T-helper 2 cell treated with Interferon-gamma antibody and Interleukin-4, amounts not matched to agents 100 ng/mL and 5 ng/mL, for 36 hours (primary cell): ENCODE measurements around the gene CMTR1. TPM values are rescaled to one million over a fixed set of nuclear protein-coding genes. Genes with fewer than 3 reads are reported as not detected.

Experiments
- intact Hi-C: fragments of 100-400 bp; cut with micrococcal nuclease; formaldehyde crosslinking; loops from one replicate; pipeline ENCODE4 v1.15.1; 2023
- total RNA-seq: library from RNA; stranded (reverse); gene quantifications from 2 replicates; pipeline ENCODE4 v1.2.3, GENCODE V29; 2022

Gene CMTR1
- total RNA-seq, 1 donor from 2014 or later: 69.4 TPM

- intact Hi-C loops: no loop called here
Measured at GRCh38 chr6:37491171-37491829, 58.3 kb downstream of the CMTR1 start.

- intact Hi-C loops: no loop called here
Measured at GRCh38 chr6:37491830-37492208, 58.8 kb downstream of the CMTR1 start.

- intact Hi-C loops: no loop called here
Measured at GRCh38 chr6:37492236-37492972, 59.4 kb downstream of the CMTR1 start.

- intact Hi-C loops: no loop called here
Measured at GRCh38 chr6:37492991-37493660, 60.1 kb downstream of the CMTR1 start.

DNA sequence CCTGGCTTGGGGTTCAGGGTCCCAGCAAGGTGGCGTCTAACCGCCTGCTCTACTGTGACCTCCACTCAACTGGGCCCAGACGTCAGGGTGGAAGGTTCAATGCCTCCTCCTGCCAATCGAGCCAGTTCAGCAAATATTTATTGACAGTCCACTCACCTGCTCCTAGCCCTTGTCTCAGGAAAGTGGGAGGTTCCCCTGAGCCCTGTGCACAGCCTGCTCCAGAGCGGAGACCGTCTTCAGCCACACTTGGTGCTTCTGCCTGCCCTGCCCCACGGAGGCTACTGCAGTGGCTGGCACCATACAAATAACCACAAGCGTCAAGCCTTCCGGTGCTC, 60.6 kb downstream of the CMTR1 start:
- intact Hi-C loops: no loop called here

DNA sequence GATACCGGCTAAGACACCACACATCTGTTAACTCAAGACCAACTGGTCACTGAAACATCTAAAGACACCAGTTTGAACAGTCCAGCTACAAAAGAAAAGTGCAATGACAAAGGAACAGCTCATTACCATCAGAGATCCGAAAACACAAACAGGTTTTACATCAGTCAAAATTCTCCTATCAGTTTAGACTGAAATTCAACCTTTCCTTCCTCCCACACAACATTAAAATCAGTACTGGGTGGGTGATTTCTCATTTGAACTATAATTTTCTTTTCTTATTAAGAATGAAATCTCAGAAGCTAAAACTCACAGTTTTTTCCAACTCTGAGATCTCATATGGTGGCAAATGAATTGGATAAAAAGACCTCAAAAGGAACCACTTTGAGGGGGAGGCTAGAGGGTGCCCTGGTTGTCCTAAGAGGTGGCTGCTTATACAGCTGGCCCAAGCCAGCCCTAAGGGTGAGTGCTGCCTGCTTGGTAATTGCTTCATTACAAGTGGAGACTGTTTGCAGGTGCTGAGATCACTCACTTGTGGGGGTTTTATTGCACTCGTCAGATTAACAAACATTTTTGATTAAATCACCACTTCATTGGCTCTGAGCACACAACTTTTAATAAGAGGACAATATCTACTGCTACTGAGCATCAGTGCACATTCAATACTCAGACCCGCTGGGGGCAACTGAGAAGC, 62.4 kb downstream of the CMTR1 start:
- intact Hi-C loops: loop anchor here (5.0 kb wide), 1 partner anchor 202 kb away; the partner anchor contains the start of gene MDGA1

GRCh38 chr6:37496951-37497885, 64.2 kb downstream of the CMTR1 start:
- intact Hi-C loops: loop anchor here (5.0 kb wide), 1 partner anchor 200 kb away; the partner anchor contains the start of gene MDGA1

DNA sequence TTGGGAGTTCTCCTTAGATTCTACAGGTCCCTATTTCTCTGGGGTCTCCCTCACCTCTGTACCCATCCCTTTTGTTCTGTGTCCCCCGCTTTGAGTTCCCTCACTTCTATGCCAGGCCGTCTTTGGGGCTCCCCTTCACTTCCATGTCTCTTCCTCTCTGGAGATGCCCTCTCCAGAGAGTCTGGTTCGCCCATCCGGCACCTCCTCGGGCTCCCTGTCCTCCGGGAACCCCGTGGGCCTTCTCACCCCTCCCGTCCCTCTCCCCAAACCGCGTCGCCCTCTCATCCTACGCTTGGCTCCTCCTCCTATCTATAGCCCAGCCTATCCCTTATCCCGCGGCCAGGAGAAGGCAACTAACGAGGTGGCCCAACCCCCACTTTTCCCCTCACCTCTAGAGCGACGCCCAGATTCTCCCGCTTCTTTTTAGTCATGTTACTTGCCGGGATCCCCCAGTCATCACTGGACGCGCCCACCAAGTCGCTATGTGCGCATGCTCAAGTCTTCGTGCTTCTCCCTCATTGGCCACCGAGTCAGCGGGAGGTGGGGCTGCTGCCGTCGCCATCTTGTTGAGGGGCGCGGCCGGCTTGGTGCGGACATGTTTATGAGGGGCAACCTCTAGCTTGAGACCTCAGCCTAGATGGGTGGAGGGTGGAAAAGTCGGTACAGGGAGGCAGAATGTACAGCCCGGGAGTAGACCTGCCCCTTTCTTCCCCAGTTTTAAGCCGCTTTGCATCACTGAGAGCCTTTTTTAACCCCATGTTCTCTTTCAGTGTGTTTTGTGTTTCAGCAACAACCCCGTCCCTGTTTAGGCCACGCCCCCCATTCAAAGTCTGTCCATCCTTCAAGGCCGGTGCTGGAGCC, 66.6 kb downstream of the CMTR1 start, which contains the start of gene CCDC167:
Gene CCDC167 (minus strand): TSS at position 461 of the 861 bp plus-strand sequence. CDS start 30 bp downstream, at position 431.
- intact Hi-C loops: loop anchor here (1.0 to 5.0 kb wide), 3 partner anchors 18 to 198 kb away; partner anchors contain the start of genes CMTR1 and MDGA1

DNA sequence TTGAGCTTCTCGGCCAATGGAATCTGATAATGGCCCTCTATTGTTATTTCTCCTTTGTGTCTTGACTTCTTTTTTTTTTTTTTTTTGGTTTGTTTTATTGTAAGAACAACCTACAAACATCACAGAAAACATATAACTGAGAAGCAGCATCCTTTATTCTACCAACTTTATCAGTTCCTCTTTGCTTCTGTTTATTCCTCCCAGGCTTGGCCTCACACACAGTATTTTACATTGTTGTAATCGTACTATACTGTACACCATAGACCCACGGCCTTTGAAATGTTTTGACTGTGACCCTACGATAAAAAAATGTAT, 67.2 kb downstream of the CMTR1 start:
- intact Hi-C loops: loop anchor here (1.0 kb wide), 1 partner anchor 67 kb away; the partner anchor contains the start of gene CMTR1

DNA sequence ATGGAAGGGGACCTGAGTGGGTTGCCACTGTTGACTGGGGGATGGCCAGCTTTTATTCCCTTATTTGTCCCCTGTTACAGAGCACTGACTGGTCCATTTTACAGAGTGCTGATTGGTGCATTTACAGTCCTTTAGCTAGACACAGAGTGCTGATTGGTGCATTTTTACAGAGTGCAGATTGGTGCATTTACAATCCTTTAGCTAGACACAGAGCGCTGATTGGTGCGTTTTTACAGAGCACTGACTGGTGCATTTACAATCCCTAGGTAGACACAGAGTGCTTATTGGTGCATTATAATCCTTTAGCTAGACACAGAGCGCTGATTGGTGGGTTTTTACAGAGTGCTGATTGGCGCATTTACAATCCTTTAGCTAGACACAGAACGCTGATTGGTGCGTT, 67.9 kb downstream of the CMTR1 start:
- intact Hi-C loops: loop anchor here (1.0 kb wide), 1 partner anchor 68 kb away; the partner anchor contains the start of gene CMTR1

DNA sequence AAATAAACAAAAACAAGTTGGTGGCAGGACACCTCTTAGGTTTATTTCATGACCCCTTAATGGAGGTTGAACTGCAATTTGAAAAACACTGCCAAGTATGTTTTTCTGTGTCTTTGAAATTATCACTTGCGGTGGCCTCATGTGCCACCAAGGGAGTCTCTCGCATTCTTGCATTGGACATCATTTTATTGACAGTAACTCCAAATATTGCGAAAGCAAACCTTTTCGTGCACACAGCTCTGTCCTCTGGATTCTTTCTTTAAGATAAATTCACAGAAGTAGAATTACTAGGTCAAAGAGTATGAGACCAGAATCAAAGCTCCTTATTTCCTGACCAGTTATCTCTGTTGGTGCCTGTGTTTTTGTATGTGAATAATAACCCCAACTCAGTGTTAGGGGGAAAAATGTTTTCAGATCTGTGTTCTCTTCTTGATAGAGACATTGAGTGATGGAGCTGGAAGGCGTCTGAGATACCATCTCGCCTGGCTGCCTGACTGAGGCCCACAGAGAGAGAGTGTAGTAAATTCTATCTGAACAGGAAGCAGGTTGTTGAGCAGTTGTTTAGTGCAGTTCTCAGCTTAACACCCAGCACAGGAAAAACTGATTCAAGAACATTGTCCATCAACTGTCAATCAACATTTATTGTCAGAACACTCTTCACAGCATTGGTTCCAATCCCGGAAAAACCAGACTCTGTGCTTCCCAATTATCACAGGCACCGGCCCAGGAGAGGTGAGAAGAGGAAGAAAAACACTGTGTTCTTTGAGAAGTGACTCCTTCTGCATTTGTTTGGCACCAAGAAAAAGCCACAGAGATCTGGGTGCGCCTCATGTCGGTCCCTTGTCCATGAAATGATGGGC, 68.8 kb downstream of the CMTR1 start:
- intact Hi-C loops: loop anchor here (1.0 kb wide), 2 partner anchors 14 to 18 kb away; no protein-coding TSS in a partner anchor

DNA sequence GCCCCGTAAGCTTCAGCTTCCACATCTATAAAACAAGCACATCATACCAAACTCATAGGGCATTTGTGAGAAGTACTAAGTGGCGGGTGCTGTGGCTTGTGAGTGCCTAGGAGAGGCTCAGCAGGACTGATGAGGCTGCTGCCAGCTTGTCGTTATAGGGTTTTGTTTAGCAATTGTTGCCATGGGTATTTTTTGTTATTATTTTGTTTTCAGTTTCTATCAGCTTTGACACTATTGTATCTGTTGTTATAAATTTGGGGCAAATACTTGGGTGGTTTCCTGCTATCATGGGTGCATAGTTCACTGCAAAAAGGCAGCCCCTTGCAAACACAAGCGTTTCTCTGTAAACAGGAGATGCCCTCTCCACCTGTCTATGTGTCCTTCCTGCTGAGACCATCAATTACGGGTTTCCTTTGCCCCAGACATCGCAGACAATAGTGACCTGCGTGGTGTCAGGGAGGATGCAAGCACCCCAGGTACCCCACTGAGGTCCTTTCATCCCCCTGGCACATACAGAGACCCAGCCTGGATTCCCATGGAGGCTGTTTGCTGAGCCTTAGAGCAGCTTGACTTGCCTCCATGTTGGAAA, 69.8 kb downstream of the CMTR1 start:
- intact Hi-C loops: loop anchor here (1.0 kb wide), 2 partner anchors 14 to 18 kb away; no protein-coding TSS in a partner anchor

DNA sequence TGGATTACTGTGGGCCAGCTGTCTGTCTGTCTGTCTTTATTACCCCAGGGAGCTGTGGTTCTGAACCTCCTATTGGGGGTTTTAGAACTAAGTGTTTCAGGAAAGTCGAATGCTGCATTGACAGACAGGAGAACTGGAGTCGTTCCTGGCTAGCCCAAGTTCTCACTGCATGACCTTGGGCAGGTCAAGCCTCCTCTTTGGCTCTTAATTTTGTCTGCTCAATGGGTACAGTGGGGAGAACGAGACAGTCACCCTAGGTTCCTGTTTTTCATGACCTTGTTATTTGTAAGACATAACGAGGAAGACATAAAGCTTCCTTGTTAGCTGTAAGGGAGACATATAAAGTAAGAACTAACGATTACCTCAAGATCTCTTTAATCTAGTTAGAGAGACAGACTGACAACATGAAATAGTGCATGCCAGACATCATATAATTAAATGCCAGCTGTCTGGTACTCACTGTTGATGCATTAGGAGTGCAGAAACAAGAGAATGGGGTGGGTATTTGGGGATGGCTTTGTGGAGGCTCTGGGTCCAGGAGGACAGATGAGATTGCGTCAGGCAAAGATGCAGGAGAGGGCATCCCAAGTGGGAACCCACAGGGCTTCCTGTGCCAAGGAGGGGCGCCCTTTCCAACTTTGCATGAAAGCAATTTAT, 70.4 kb downstream of the CMTR1 start:
- intact Hi-C loops: no loop called here

- intact Hi-C loops: no loop called here
Measured at GRCh38 chr6:37504024-37504423, 71.0 kb downstream of the CMTR1 start.

- intact Hi-C loops: no loop called here
Measured at GRCh38 chr6:37506479-37506878, 73.5 kb downstream of the CMTR1 start.

DNA sequence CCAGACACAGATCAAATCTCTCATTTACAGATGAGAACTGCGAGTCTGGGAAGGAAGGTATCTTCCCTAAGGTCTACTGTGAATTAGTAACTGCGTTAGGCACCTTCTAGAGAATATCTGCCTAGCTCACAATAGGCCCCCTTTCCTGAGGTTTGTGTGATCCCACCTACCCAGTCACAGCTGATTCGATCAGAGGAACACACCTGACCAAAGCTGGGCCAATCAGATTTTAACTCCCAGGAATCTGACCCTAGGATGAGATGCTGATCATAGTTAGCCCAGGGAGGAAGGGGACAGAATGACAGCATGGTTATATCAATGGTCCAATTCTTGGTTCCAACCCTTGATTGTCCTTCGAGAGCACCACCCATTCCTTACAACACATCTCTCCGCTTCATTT, 74.1 kb downstream of the CMTR1 start:
- intact Hi-C loops: no loop called here

DNA sequence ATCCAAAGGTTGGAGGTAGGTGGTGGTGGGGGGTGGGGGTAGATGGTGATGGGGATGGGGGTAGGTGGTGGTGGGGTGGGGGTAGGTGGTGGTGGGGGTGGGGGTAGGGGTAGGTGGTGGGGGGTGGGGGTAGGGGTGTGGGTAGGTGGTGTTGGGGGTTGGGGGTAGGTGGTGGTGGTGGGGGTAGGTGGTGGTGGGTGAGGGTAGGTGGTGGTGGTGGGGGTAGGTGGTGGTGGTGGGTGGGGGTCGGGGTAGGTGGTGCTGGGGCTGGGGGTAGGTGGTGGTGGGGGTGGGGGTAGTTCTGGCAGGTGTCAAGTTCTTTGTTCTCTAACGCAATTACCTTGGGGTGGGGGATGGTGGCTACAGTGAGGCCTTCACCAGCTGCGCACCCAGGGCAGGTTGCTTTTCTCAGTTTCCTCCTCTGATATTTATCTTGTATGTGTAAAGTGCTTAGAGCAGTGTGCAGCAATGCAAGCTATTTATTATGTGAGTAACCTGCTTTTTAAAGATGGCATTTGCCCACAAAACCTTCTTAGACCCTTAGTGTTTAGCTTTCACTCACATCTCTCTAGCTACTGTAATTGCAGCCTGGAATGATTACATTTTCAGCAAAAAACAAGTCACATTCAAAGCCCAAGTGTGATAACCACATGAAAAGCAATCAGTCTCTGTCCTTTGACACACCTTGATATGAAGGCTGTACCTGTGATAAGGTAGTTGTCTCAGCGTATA, 74.8 kb downstream of the CMTR1 start:
- intact Hi-C loops: no loop called here
